OCI-LY7 (cell line): ENCODE results near the gene MECR.

ENCODE experiments used
- CTCF ChIP-seq: fragments of 200-600 bp; sonication (generic); conservative IDR thresholded peaks from 2 replicates; pipeline ENCODE4 v1.5.1; 2014; ENCODE audit warnings: mild to moderate bottlenecking, antibody characterized with exemption, low read length, moderate library complexity, mixed read lengths
- EZH2phosphoT487 ChIP-seq: fragments of 200-600 bp; sonication (generic); IDR thresholded peaks from 2 replicates; pipeline ENCODE4 v1.6.1; 2018; ENCODE audit warnings: low read depth, borderline replicate concordance, mild to moderate bottlenecking, mixed run types, antibody characterized with exemption, low read length, moderate library complexity, mixed read lengths

- TF ChIP-seq CTCF = no peak
- TF ChIP-seq EZH2phosphoT487 = no peak
Measured at GRCh38 chr1:29162025-29162424, 68.7 kb downstream of the MECR start.
